ENCODE measurements around the gene HEXIM2. TPM values are rescaled to one million over a fixed set of nuclear protein-coding genes. Genes with fewer than 3 reads are reported as not detected.

Gene HEXIM2
- total RNA-seq, 3 donors from 2014 or later (not counting 1 experiment from before 2014, with no cell fraction given): 4.1 to 5.3 (median 4.5) TPM

GRCh38 chr17:45129426-45129939 is 32.2 kb upstream of the HEXIM2 start:
- H3K4me3 Mint-ChIP-seq: no peak overlapping the region
- H3K4me1 Mint-ChIP-seq: peaks cover 0 to 3% of the 10 kb centered on the region in 2 donors

GRCh38 chr17:45129940-45130680 is 31.6 kb upstream of the HEXIM2 start:
- Histone ChIP-seq H3K9me3 (ENCODE audit: control insufficient read depth, insufficient read depth, low read length) (no peaks in the 10 kb centered on the region), H3K27ac (ENCODE audit: low read length) (no peak overlapping the region), H3K4me1 (ENCODE audit: control insufficient read depth, insufficient read depth, low read length) (peaks cover 18% of the 10 kb centered on the region), H3K36me3 (ENCODE audit: control insufficient read depth, insufficient read depth, low read length) (no peaks in the 10 kb centered on the region), H3K27me3 (ENCODE audit: control insufficient read depth, insufficient read depth, low read length) (no peaks in the 10 kb centered on the region), H3K4me3 (ENCODE audit: low read length) (no peak overlapping the region)
- Mint-ChIP-seq H3K27me3 (ENCODE audit: low read depth in 2 of 2) (peaks cover 0 to 3% of the 10 kb centered on the region in 2 donors), H3K27ac (no peak overlapping the region), H3K36me3 (no peaks in the 10 kb centered on the region), H3K4me3 (peak overlapping the region; percentile 17), H3K4me1 (peaks cover 2 to 6% of the 10 kb centered on the region in 2 donors), H3K9me3 (no peaks in the 10 kb centered on the region)
- WGBS (ENCODE audit: insufficient coverage): 84% methylated on average over 13 of the region's 13 CpGs
- DNase-seq (no peak), ATAC-seq (no peak)
- intact Hi-C loops (cut with micrococcal nuclease): no loop called here
- TF ChIP-seq CTCF (IDR thresholded peaks at IDR 0.05): no peak

More at GRCh38 chr17:45129426-45129939, 32.2 kb upstream of the HEXIM2 start:
- 93% methylated on average over 9 of the region's 10 CpGs for WGBS (ENCODE audit: insufficient coverage)
- Histone ChIP-seq H3K4me3 (ENCODE audit: low read length) (no peak overlapping the region), H3K36me3 (ENCODE audit: control insufficient read depth, insufficient read depth, low read length) (no peaks in the 10 kb centered on the region), H3K9me3 (ENCODE audit: control insufficient read depth, insufficient read depth, low read length) (no peaks in the 10 kb centered on the region), H3K27me3 (ENCODE audit: control insufficient read depth, insufficient read depth, low read length) (no peaks in the 10 kb centered on the region), H3K4me1 (ENCODE audit: control insufficient read depth, insufficient read depth, low read length) (peaks cover 15% of the 10 kb centered on the region), H3K27ac (ENCODE audit: low read length) (no peak overlapping the region)
- DNase-seq (no peak), ATAC-seq (no peak)
- no peak for TF ChIP-seq CTCF (IDR thresholded peaks at IDR 0.05)
- intact Hi-C loops (cut with micrococcal nuclease): no loop called here
- peaks cover 0 to 3% of the 10 kb centered on the region in 2 donors for H3K27me3 Mint-ChIP-seq (ENCODE audit: low read depth in 2 of 2)
- H3K36me3 Mint-ChIP-seq: no peaks in the 10 kb centered on the region
- H3K9me3 Mint-ChIP-seq: no peaks in the 10 kb centered on the region
- H3K27ac Mint-ChIP-seq: no peak overlapping the region

- Mint-ChIP-seq H3K27ac (peak overlapping the region in 1 of 2 donors; percentile 88), H3K36me3 (no peaks in the 10 kb centered on the region), H3K4me3 (peak overlapping the region; percentile 35), H3K4me1 (peaks cover 10 to 14% of the 10 kb centered on the region in 2 donors), H3K27me3 (ENCODE audit: low read depth in 2 of 2) (peaks cover 0 to 3% of the 10 kb centered on the region in 2 donors), H3K9me3 (no peaks in the 10 kb centered on the region)
- Histone ChIP-seq H3K27me3 (ENCODE audit: control insufficient read depth, insufficient read depth, low read length) (no peaks in the 10 kb centered on the region), H3K27ac (ENCODE audit: low read length) (no peak overlapping the region), H3K4me3 (ENCODE audit: low read length) (no peak overlapping the region), H3K9me3 (ENCODE audit: control insufficient read depth, insufficient read depth, low read length) (no peaks in the 10 kb centered on the region), H3K4me1 (ENCODE audit: control insufficient read depth, insufficient read depth, low read length) (peaks cover 24% of the 10 kb centered on the region), H3K36me3 (ENCODE audit: control insufficient read depth, insufficient read depth, low read length) (no peaks in the 10 kb centered on the region)
- 85% methylated on average over 17 of the region's 17 CpGs for WGBS (ENCODE audit: insufficient coverage)
- intact Hi-C loops (cut with micrococcal nuclease): no loop called here
- DNase-seq (no peak), ATAC-seq (no peak)
- TF ChIP-seq CTCF (IDR thresholded peaks at IDR 0.05): no peak
Observed at GRCh38 chr17:45130681-45131615, 30.7 kb upstream of the HEXIM2 start.
